GM12878 (cell line): ENCODE results near the gene DYDC1. TPM values are rescaled to one million over a fixed set of nuclear protein-coding genes. Genes with fewer than 3 reads are reported as not detected.

Experiments
- ATAC-seq: fragments of 200-7000 bp; cut with Tn5 transposase; 3 replicates; pipeline ENCODE4 v1.9.1; 2020; ENCODE audit warnings: mild to moderate bottlenecking, moderate library complexity
- BruUV-seq: library from RNA; stranded (reverse); fragments of 400-500 nt; replicated peaks from 2 replicates; lab custom pipeline; 2021; lab: Mats Ljungman, UMichigan
- CTCF ChIA-PET: fragments of 300-600 bp; sonication (Branson Sonifier 250); formaldehyde crosslinking; extraction: SDS; loops from one replicate; lab custom pipeline; 2021; ENCODE audit warnings: inconsistent platforms; lab: Yijun Ruan, JAX
- POLR2A ChIA-PET: fragments of 350-600 bp; formaldehyde crosslinking; extraction: SDS; loops from one replicate; lab custom pipeline; 2021; ENCODE audit warnings: inconsistent platforms; lab: Charles Lee
- RAD21 ChIA-PET: fragments of 300-600 bp; sonication (Branson Sonifier 250); formaldehyde crosslinking; loops from one replicate; lab custom pipeline; 2023; ENCODE audit warnings: antibody characterized with exemption; ENCODE audit not compliant: unreplicated experiment; lab: Charles Lee
- SMC1A ChIA-PET: fragments of 300-600 bp; sonication (Branson Sonifier 250); formaldehyde crosslinking; loops from one replicate; lab custom pipeline; 2023; ENCODE audit not compliant: unreplicated experiment, uncharacterized antibody; lab: Charles Lee
- DNase-seq: peaks from one replicate; pipeline ENCODE4 v3.0.0-alpha.2; 2011; ENCODE audit warnings: low read depth, low spot score
- FAIRE-seq: peaks from 3 replicates; lab custom pipeline; 2011; peaks lifted over from hg19 to GRCh38; lab: Jason Lieb, UNC
- H2AFZ ChIP-seq: 2 replicates; pipeline ENCODE4 v1.6.0; 2011; ENCODE audit warnings: low read depth, low read length, control low read depth; ENCODE audit not compliant: control insufficient read depth
- H3K27ac ChIP-seq: 2 replicates; pipeline ENCODE4 v1.5.1; 2011; ENCODE audit warnings: control low read depth; ENCODE audit not compliant: control insufficient read depth, insufficient read depth
- H3K27me3 ChIP-seq, 2 experiments: replicated peaks in 1 of 2; 2 replicates each; pipeline versions ENCODE4 v1.6.0 to v1.6.1; 2011; ENCODE audit warnings: low read length in 1 of 2; ENCODE audit not compliant: control insufficient read depth in 2 of 2, insufficient read depth in 2 of 2
- H3K36me3 ChIP-seq, 2 experiments: 2 replicates each; pipeline ENCODE4 v1.5.1; 2011; ENCODE audit warnings: low read length in 1 of 2; ENCODE audit not compliant: control insufficient read depth in 2 of 2, insufficient read depth in 2 of 2
- H3K4me1 ChIP-seq: 2 replicates; pipeline ENCODE4 v1.6.1; 2011; ENCODE audit warnings: mild to moderate bottlenecking, low read length, moderate library complexity, mixed read lengths; ENCODE audit not compliant: control insufficient read depth, insufficient read depth
- H3K4me2 ChIP-seq: 2 replicates; pipeline ENCODE4 v1.6.0; 2011; ENCODE audit warnings: control low read depth; ENCODE audit not compliant: control insufficient read depth, insufficient read depth
- H3K4me3 ChIP-seq: fragments of 200-600 bp; sonication (generic); 2 replicates; pipeline ENCODE4 v1.5.1; 2016
- H3K79me2 ChIP-seq: 2 replicates; pipeline ENCODE4 v1.6.0; 2011; ENCODE audit warnings: low read length; ENCODE audit not compliant: control insufficient read depth, insufficient read depth
- H3K9ac ChIP-seq: 2 replicates; pipeline ENCODE4 v1.8.0; 2011; ENCODE audit warnings: low read length, control low read depth, mixed read lengths; ENCODE audit not compliant: control insufficient read depth, insufficient read depth
- H3K9me3 ChIP-seq: replicated peaks from 3 replicates; pipeline ENCODE4 v1.5.1; 2011; ENCODE audit warnings: mild to moderate bottlenecking, low read length; ENCODE audit not compliant: control insufficient read depth, insufficient read depth
- H4K20me1 ChIP-seq: 2 replicates; pipeline ENCODE4 v1.6.0; 2011; ENCODE audit not compliant: control insufficient read depth, insufficient read depth
- BACH1 ChIP-seq: fragments of 450-650 bp; IDR thresholded peaks from 2 replicates; pipeline ENCODE4 v1.6.1; 2017; ENCODE audit warnings: mild to moderate bottlenecking, borderline replicate concordance
- NR2C1 ChIP-seq: fragments of 450-650 bp; IDR thresholded peaks from 2 replicates; pipeline ENCODE4 v1.6.1; 2017; ENCODE audit warnings: antibody characterized with exemption, mild to moderate bottlenecking, moderate library complexity
- SMARCA5 ChIP-seq: fragments of 450-650 bp; IDR thresholded peaks from 2 replicates; pipeline ENCODE4 v1.6.1; 2017; ENCODE audit warnings: mild to moderate bottlenecking
- WGBS: methylation state at CpG from one replicate; pipeline ENCODE4 v1.1.6; 2016; ENCODE audit warnings: low lambda C conversion rate; ENCODE audit not compliant: insufficient replicate concordance, insufficient coverage; ENCODE audit errors: missing lambda C conversion rate; 5-methylcytosine and 5-hydroxymethylcytosine counted together
- in situ Hi-C: fragments of 300-500 bp; cut with MboI; formaldehyde crosslinking; loops from 9 replicates; pipeline ENCODE4 v1.14.3; 2018; ENCODE audit warnings: mixed read lengths
- intact Hi-C: fragments of 100-400 bp; cut with micrococcal nuclease; formaldehyde crosslinking; loops from one replicate; pipeline ENCODE4 v1.14.2; 2022; ENCODE audit not compliant: unreplicated experiment
- polyA plus RNA-seq, 11 experiments: library from polyadenylated mRNA; depleted of rRNA in 4 of 11; unstranded in 6 of 11; stranded (reverse) in 5 of 11; fragments of >200 nt; fragmentation: Nextera tagmentation in 4 of 11; fragmentation: Illumina TruSeq in 1 of 11; extraction: Ambion mirVana in 4 of 11; extraction: Trizol in 1 of 11; gene quantifications; 1 replicate in 1 of 11; 2 replicates in 10 of 11; pipeline versions ENCODE4 v1.2.1 to v1.2.3, GENCODE V29; 2011 to 2016; ENCODE audit warnings: inconsistent platforms in 2 of 11, missing spikeins in 2 of 11, low read depth in 1 of 11
- total RNA-seq, 4 experiments: library from RNA; depleted of rRNA in 3 of 4; stranded (reverse); fragments of >200 nt in 3 of 4; fragmentation: Illumina TruSeq in 1 of 4; extraction: Trizol in 1 of 4; gene quantifications; 2 replicates each; pipeline versions ENCODE4 v1.2.1 to v1.2.3, GENCODE V29; 2013 to 2021
- TF ChIP-seq, protein P1 (sequence below): fragments of 450-650 bp; conservative IDR thresholded peaks from 2 replicates; pipeline ENCODE4 v1.6.1; 2017; ENCODE audit warnings: mild to moderate bottlenecking, moderate library complexity

DYDC1 gene
- total and polyA plus RNA-seq, 10 of the 15 experiments (the other 5 are each of a cell fraction or from before 2014, with no cell fraction given): not detected

DNA sequence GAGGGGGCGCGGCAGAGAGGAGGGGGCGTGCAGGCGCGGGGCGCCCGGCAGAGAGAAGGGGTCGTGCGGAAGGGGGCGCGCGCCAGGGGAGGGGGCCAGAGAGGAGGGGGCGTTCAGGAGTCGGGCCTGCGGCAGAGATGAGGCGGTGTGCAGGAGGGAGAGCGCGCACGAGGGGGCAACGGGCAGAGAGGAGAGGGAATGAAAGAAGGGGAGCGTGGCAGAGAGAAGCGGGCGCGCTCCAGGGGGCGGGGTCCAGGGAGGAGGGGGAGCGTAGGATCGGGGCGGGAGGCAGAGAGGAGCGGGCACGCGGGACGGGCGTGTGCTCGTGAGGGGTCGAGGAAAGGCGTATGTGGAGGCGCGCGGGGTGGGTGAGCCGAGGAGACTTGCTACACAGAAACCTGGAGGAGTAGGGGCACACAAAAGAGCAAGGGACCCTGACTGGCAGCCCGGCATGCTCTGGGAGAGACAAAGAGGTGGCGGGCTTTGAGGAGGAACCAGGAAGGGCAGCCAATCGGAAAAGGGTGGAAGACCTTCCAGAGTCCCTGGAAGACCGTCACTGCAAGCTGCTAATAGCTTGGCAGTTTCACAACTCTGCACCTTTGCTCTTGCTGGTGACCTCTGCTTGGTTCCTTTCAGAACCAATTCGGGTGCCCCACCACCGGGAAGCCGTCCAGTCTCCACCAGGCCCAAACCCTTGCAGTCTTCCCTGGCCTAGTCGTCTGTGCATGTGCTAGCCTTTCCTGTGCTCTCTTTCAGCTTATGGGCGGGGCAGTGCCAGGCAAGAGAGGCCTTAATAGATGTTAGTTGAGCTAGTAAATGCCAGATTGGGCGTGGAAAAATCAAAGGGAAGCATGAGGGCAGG is 665 bp upstream of the DYDC1 start:
- Histone ChIP-seq H3K9me3 (no peaks in the 10 kb centered on the region), H2AFZ (no peak overlapping the region), H3K27me3 (peaks cover 5 to 11% of the 10 kb centered on the region in 2 experiments), H3K4me3 (no peak overlapping the region), H3K4me2 (no peak overlapping the region), H4K20me1 (no peaks in the 10 kb centered on the region), H3K36me3 (no peaks in the 10 kb centered on the region), H3K9ac (no peak overlapping the region), H3K79me2 (no peaks in the 10 kb centered on the region), H3K4me1 (no peaks in the 10 kb centered on the region), H3K27ac (no peak overlapping the region)
- FAIRE-seq: no peak
- in situ Hi-C loops: no loop called here
- ChIA-PET CTCF (no interaction called here), SMC1A (no interaction called here), POLR2A (interaction anchor here (0.7 kb wide), 1 partner anchor 34 kb away, joined by 4 read pairs; no protein-coding TSS in a partner anchor), RAD21 (no interaction called here)
- ATAC-seq: no peak
- DNase-seq: no peak
- no TSS peak for BruUV-seq
- no peak for TF ChIP-seq BACH1
- TF ChIP-seq SMARCA5: no peak
- no peak for TF ChIP-seq NR2C1
- TF ChIP-seq, protein P1, sequence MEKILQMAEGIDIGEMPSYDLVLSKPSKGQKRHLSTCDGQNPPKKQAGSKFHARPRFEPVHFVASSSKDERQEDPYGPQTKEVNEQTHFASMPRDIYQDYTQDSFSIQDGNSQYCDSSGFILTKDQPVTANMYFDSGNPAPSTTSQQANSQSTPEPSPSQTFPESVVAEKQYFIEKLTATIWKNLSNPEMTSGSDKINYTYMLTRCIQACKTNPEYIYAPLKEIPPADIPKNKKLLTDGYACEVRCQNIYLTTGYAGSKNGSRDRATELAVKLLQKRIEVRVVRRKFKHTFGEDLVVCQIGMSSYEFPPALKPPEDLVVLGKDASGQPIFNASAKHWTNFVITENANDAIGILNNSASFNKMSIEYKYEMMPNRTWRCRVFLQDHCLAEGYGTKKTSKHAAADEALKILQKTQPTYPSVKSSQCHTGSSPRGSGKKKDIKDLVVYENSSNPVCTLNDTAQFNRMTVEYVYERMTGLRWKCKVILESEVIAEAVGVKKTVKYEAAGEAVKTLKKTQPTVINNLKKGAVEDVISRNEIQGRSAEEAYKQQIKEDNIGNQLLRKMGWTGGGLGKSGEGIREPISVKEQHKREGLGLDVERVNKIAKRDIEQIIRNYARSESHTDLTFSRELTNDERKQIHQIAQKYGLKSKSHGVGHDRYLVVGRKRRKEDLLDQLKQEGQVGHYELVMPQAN: no peak
- intact Hi-C loops: no loop called here
- 30% methylated on average over 26 of the region's 50 CpGs for WGBS
